HAP-1 (cell line): ENCODE results near the gene DRC7.
"Not testable (repeated sequence)": the region's sequence is repeated elsewhere in the genome, so short reads cannot be mapped to it uniquely, and the experiment has no call there.

ENCODE experiments used
- DNase-seq, 2 experiments: peaks; one replicate each; pipeline ENCODE4 v3.0.0-alpha.2; 2016 to 2020; ENCODE audit warnings: low spot score in 2 of 2
- H3K27me3 ChIP-seq: fragments of 250-450 bp; sonication (Bioruptor Pico); 2 replicates; pipeline ENCODE4 v1.5.1; 2020; ENCODE audit warnings: low read depth, mild to moderate bottlenecking, moderate library complexity
- H3K36me3 ChIP-seq: fragments of 250-450 bp; sonication (Bioruptor Pico); replicated peaks from 2 replicates; pipeline ENCODE4 v1.5.1; 2020; ENCODE audit warnings: mild to moderate bottlenecking
- H3K4me1 ChIP-seq: fragments of 250-450 bp; sonication (Bioruptor Pico); 2 replicates; pipeline ENCODE4 v1.5.1; 2020; ENCODE audit warnings: mild to moderate bottlenecking
- H3K4me3 ChIP-seq: fragments of 250-450 bp; sonication (Bioruptor Pico); 2 replicates; pipeline ENCODE4 v1.5.1; 2020; ENCODE audit warnings: mild to moderate bottlenecking, moderate library complexity
- H3K9me3 ChIP-seq: fragments of 250-450 bp; sonication (Bioruptor Pico); 2 replicates; pipeline ENCODE4 v1.5.1; 2020; ENCODE audit warnings: mild to moderate bottlenecking, moderate library complexity
- in situ Hi-C: fragments of 300-500 bp; cut with MboI; formaldehyde crosslinking; loops from 3 replicates; pipeline ENCODE4 v1.14.3; 2020; ENCODE audit warnings: low sequenced_read_pairs, inconsistent platforms, mixed read lengths

The DRC7 gene

GRCh38 chr16:57666353-57667047 lies 28.1 kb upstream of the DRC7 start:
- Histone ChIP-seq H3K9me3 (no peaks in the 10 kb centered on the region), H3K27me3 (no peaks in the 10 kb centered on the region), H3K4me1 (no peaks in the 10 kb centered on the region), H3K4me3 (no peak overlapping the region), H3K36me3 (no peaks in the 10 kb centered on the region)
- in situ Hi-C loops: no loop called here
- DNase-seq: no peak

- Histone ChIP-seq H3K36me3 (no peaks in the 10 kb centered on the region), H3K4me3 (no peak overlapping the region), H3K9me3 (no peaks in the 10 kb centered on the region), H3K4me1 (no peaks in the 10 kb centered on the region), H3K27me3 (no peaks in the 10 kb centered on the region)
- in situ Hi-C loops: no loop called here
- no peak for DNase-seq
Observed at GRCh38 chr16:57667048-57667525, 27.5 kb upstream of the DRC7 start.

- in situ Hi-C loops: no loop called here
- no peaks in the 10 kb centered on the region for H3K4me1 ChIP-seq
- H3K27me3 ChIP-seq: 0 out of 2 replicates have a peak, but pooled peaks cover 2% of the 10 kb centered on the region
Observed at GRCh38 chr16:57667526-57668262, 26.9 kb upstream of the DRC7 start.

GRCh38 chr16:57668263-57668571 lies 26.4 kb upstream of the DRC7 start, which contains the start of gene ADGRG3:
Gene ADGRG3 (plus strand): TSS chr16:57668306. CDS start chr16:57668348, 42 bp downstream.
- H3K36me3 ChIP-seq: no peaks in the 10 kb centered on the region
- H3K9me3 ChIP-seq: no peaks in the 10 kb centered on the region
- in situ Hi-C loops: no loop called here
- DNase-seq: no peak
- no peaks in the 10 kb centered on the region for H3K4me1 ChIP-seq
- H3K27me3 ChIP-seq: 0 out of 2 replicates have a peak, but pooled peaks cover 6% of the 10 kb centered on the region
- no peak within 1 kb of the TSS for H3K4me3 ChIP-seq

More at GRCh38 chr16:57667526-57668262, 26.9 kb upstream of the DRC7 start:
- no peak overlapping the region for H3K4me3 ChIP-seq
- H3K9me3 ChIP-seq: no peaks in the 10 kb centered on the region
- DNase-seq: peak in 1 of 2 experiments; percentile 26
- H3K36me3 ChIP-seq: no peaks in the 10 kb centered on the region

- Histone ChIP-seq H3K4me3 (no peak overlapping the region), H3K27me3 (peaks cover 7% of the 10 kb centered on the region; the same call in 1 of the 2 replicates), H3K9me3 (no peaks in the 10 kb centered on the region), H3K36me3 (no peaks in the 10 kb centered on the region), H3K4me1 (no peaks in the 10 kb centered on the region)
- in situ Hi-C loops: no loop called here
- no peak for DNase-seq
Observed at GRCh38 chr16:57668630-57669475, 25.8 kb upstream of the DRC7 start.

GRCh38 chr16:57669476-57670162 lies 25.0 kb upstream of the DRC7 start:
- Histone ChIP-seq H3K4me1 (no peaks in the 10 kb centered on the region), H3K27me3 (peaks cover 8% of the 10 kb centered on the region; the same call in 1 of the 2 replicates), H3K9me3 (no peaks in the 10 kb centered on the region), H3K36me3 (no peaks in the 10 kb centered on the region), H3K4me3 (no peak overlapping the region)
- no peak for DNase-seq
- in situ Hi-C loops: no loop called here

- in situ Hi-C loops: no loop called here
- H3K36me3 ChIP-seq: no peaks in the 10 kb centered on the region
Observed at GRCh38 chr16:57670196-57670595, 24.4 kb upstream of the DRC7 start.

GRCh38 chr16:57671451-57671850 lies 23.2 kb upstream of the DRC7 start:
- DNase-seq, H3K27me3 ChIP-seq, H3K4me1 ChIP-seq, H3K36me3 ChIP-seq, in situ Hi-C loops, H3K9me3 ChIP-seq, H3K4me3 ChIP-seq: not testable (repeated sequence)

More at GRCh38 chr16:57670196-57670595, 24.4 kb upstream of the DRC7 start:
- H3K4me1 ChIP-seq: no peaks in the 10 kb centered on the region
- DNase-seq: no peak
- H3K27me3 ChIP-seq: peaks cover 8% of the 10 kb centered on the region; the same call in 1 of the 2 replicates
- H3K4me3 ChIP-seq: no peak overlapping the region
- H3K9me3 ChIP-seq: no peaks in the 10 kb centered on the region

- DNase-seq: no peak
- no peaks in the 10 kb centered on the region for H3K36me3 ChIP-seq
- no peaks in the 10 kb centered on the region for H3K4me1 ChIP-seq
- no peak overlapping the region for H3K4me3 ChIP-seq
- in situ Hi-C loops: no loop called here
- no peaks in the 10 kb centered on the region for H3K9me3 ChIP-seq
- peaks cover 8% of the 10 kb centered on the region; the same call in 1 of the 2 replicates for H3K27me3 ChIP-seq
Observed at GRCh38 chr16:57672416-57672815, 22.2 kb upstream of the DRC7 start.

- in situ Hi-C loops: no loop called here
- Histone ChIP-seq H3K36me3 (no peaks in the 10 kb centered on the region), H3K27me3 (peaks cover 8% of the 10 kb centered on the region; the same call in 1 of the 2 replicates), H3K4me3 (no peak overlapping the region), H3K9me3 (no peaks in the 10 kb centered on the region), H3K4me1 (no peaks in the 10 kb centered on the region)
- DNase-seq: no peak
Observed at GRCh38 chr16:57672824-57673223, 21.8 kb upstream of the DRC7 start.

- Histone ChIP-seq H3K4me1 (no peaks in the 10 kb centered on the region), H3K9me3 (no peaks in the 10 kb centered on the region), H3K27me3 (peaks cover 8% of the 10 kb centered on the region; the same call in 1 of the 2 replicates), H3K36me3 (no peaks in the 10 kb centered on the region), H3K4me3 (no peak overlapping the region)
- no peak for DNase-seq
- in situ Hi-C loops: no loop called here
Observed at GRCh38 chr16:57675741-57676551, 18.7 kb upstream of the DRC7 start.

- Histone ChIP-seq H3K4me1 (no peaks in the 10 kb centered on the region), H3K4me3 (no peak overlapping the region), H3K36me3 (no peaks in the 10 kb centered on the region), H3K27me3 (peaks cover 8% of the 10 kb centered on the region; the same call in 1 of the 2 replicates), H3K9me3 (no peaks in the 10 kb centered on the region)
- DNase-seq: no peak
- in situ Hi-C loops: no loop called here
Observed at GRCh38 chr16:57676553-57677085, 18.0 kb upstream of the DRC7 start.
